Endometrial microvascular endothelial cells (primary cell): ENCODE results near the gene NBPF1. TPM values are rescaled to one million over a fixed set of nuclear protein-coding genes. Genes with fewer than 3 reads are reported as not detected.
"Not testable (repeated sequence)": the region's sequence is repeated elsewhere in the genome, so short reads cannot be mapped to it uniquely, and the experiment has no call there.

Experiments used
- in situ Hi-C: cut with HindIII; loops from 2 replicates; pipeline ENCODE4 v1.10.0; 2017; ENCODE audit warnings: low sequenced_read_pairs, low pct_unique_long_range_greater_than_20kb; ENCODE audit errors: inconsistent ontology term
- total RNA-seq: library from RNA; depleted of rRNA; stranded (reverse); fragments of >200 nt; gene quantifications from one replicate; pipeline ENCODE4 v1.2.3, GENCODE V29; 2015; ENCODE audit errors: inconsistent ontology term

NBPF1 gene
- total RNA-seq, 1 donor from 2014 or later = 16.7 TPM

- in situ Hi-C loops = not testable (repeated sequence)
Measured at GRCh38 chr1:16642025-16642966, 28.9 kb upstream of the NBPF1 start.

DNA sequence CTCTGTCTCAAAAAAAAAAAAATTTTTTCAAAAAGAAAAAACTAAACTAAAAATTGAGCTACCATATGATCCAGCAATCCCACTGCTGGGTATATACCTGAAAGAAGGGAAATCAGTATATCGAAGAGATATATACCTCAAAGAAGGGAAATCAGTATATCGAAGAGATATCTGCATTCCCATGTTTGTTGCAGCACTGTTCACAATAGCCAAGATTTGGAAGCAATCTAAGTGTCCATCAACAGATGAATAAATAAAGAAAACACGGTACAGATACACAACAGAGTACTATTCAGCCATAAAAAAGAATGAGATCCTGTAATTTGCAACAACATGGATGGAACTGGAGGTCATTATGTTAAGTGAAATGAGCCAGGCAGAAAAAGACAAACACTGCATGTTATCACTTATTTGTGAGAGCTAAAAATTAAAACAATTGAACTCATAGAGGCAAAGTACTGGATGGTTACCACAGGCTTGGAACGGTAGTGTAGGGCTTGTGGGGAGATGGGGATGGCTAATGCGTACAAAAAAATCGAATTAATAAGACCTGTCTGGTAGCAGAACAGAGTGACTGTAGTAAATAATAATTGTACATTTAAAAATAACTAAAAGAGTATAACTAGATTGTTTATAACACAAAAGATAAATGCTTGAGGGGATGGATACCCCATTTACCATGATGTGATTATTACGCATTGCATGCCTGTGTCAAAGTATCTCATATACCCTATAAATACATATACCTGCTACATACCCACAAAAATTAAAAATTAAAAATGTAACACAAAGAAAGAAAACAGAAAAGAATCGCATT lies 28.0 kb upstream of the NBPF1 start:
- in situ Hi-C loops = not testable (repeated sequence)

DNA sequence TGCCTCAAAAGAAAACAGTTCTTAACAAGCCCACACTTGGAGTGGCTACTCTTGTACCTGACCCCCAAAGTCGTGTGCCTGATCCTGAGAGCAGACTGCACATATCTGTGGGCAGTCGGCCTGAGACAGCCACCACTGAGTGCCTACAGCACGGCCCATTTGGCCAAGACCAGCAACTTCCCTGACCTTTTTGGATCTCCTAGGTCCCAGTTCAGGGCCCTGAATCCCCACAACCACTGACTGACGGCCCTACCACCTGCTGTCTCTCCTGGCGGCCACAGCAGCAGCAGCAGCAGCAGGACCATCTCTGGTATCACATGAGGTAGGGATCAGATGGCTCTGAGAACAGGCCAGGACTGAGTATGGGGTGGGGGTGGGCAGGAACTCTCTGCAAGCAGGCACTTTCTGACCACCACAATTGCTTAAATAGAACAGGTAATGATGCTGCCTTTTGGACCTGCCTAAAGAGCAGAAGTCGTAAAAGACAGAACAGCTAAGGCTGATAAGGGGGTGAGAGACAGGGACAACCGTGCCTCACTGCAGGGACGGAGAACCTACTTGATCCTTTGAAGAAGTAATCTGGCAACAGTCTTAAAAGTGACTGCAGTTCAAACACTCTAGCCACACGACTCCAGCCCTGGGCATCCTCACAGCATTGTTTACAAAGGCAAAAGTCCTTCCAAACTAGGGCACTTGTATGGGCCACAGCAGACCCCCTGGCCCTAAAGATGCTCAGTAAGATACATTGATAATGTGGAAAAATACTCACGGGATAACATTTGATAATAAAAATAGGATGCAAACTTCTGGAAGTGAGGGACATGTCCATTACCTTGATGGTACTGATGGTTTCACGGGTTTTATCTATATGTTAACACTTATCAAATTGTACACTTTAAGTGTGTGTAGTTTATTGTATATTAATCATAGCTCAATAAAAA lies 26.0 kb upstream of the NBPF1 start:
- in situ Hi-C loops = not testable (repeated sequence)

GRCh38 chr1:16637941-16638778 lies 24.8 kb upstream of the NBPF1 start:
- in situ Hi-C loops = not testable (repeated sequence)

- in situ Hi-C loops = not testable (repeated sequence)
Measured at GRCh38 chr1:16636551-16637195, 23.3 kb upstream of the NBPF1 start.

DNA sequence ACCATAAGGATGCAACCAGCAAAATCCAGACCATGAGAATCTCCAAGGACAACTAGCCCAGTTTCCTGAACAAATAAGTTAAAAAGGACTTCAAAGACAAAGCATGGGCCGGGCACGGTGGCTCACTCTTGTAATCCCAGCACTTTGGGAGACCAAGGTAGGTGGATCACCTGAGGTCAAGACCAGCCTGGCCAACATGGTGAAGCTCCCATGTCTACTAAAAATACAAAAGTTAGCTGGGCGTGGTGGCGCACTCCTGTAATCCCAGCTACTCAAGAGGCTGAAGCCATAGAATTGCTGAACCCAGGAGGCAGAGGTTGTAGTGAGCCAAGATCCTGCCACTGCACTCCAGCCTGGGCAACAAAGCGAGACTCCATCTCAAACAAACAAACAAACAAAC lies 22.6 kb upstream of the NBPF1 start:
- in situ Hi-C loops = not testable (repeated sequence)

DNA sequence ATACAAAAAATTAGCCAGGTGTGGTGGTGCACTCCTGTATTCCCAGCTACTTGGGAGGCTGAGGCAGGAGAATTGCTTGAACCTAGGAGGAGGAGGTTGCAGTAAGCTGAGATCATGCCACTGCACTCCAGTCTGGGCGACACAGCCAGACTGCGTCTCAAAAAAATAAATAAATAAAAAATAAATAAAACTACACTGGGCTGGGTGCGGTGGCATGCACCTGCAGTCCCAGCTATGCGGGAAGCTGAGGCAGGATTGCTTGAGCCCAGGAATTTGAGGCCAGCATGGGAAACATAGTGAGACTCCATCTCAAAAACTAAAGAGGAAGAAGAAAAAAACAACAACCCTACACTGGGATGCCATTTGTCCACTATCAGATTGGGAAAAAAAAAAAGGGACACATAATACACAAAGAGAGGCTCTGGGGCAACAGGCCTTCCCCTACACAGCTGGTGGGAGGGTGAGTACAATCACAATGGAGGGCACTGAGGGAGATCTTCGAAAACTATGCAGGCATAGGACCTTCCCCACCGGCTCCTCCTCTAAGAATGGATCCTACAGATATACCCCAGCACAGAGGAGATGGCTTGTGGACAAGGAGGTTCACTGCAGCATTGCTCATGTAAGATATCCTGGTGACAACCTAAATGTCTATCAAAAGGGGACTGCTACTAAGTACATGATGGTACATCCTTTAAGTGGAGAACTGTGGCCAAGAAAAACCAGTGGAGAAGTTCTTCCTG lies 20.3 kb upstream of the NBPF1 start:
- in situ Hi-C loops = not testable (repeated sequence)

DNA sequence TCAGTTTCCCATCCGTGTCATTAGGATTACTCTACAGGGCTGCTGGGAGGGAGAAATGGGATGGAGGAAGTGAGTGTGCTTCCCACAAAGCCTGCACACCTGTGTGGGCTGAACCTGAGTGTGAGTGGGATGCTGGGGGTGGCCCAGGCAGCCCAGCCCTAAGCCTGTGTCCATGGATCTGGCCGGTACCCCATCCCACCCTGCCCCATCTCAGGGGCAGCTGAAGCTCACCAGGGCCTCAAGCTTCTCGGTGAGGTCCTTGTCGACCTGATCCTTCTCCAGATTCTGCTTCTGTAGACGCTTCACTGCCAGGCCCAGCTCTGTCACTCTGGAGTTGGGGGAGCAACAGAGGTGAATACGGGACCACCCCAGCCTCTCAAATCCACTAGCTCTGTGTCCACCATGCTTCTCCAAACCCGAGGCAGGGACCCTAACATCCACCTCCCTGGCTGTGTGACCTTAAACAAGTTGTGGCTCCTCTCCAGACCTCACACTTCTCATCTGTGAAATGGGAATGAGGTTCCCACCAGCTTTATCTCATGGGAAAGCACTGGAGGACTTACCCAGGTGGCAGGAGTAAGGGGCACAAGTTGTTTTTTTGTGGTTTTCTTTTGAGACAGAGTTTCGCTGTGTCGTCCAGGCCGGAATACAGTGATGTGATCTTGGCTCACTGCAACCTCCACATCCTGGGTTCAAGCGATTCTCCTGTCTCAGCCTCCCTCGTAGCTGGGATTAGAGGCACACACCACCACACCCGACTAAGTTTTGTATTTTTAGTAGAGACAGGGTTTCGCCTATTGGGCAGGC lies 18.9 kb upstream of the NBPF1 start:
- in situ Hi-C loops = not testable (repeated sequence)

GRCh38 chr1:16631248-16632043 lies 18.1 kb upstream of the NBPF1 start:
- in situ Hi-C loops = no loop called here

- in situ Hi-C loops = no loop called here
Measured at GRCh38 chr1:16630661-16631247, 17.4 kb upstream of the NBPF1 start.

GRCh38 chr1:16629916-16630530 lies 16.7 kb upstream of the NBPF1 start:
- in situ Hi-C loops = not testable (repeated sequence)

DNA sequence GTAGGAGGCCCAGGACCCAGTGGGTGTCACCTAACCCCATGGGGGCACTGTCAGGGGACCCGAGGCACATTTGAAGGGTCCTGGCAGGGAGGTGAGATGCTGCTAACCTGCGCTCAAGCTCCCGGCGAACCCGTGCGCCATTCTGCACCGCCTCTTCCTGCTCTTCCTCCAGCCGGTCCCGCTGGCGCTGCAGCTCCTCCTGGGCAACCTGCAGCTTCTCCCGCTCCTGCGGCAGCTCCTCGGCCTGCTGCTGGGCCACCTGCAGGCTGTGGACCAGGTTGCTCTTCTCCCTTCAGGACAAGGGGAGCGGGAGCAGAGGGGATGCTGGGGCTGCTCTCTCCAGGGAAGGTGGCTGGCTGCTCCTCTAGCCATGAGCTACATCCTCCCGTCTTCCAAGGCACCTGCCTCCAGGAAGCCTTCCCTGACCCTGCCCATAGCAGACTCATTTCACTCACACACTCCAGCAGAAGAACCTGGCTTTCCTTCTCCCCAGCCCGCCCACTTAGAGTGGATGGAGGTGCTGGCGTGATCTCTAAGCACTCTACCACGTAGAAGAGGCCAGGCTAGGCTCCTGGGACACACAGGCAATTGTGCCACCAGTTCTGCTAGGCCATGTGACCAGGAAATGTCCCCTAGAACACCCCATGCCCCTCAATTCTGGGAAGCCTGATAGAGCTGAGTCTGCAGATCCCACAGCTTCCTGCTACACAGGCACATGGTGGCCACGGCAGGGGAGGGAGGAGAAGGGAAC lies 15.2 kb upstream of the NBPF1 start:
- in situ Hi-C loops = no loop called here

DNA sequence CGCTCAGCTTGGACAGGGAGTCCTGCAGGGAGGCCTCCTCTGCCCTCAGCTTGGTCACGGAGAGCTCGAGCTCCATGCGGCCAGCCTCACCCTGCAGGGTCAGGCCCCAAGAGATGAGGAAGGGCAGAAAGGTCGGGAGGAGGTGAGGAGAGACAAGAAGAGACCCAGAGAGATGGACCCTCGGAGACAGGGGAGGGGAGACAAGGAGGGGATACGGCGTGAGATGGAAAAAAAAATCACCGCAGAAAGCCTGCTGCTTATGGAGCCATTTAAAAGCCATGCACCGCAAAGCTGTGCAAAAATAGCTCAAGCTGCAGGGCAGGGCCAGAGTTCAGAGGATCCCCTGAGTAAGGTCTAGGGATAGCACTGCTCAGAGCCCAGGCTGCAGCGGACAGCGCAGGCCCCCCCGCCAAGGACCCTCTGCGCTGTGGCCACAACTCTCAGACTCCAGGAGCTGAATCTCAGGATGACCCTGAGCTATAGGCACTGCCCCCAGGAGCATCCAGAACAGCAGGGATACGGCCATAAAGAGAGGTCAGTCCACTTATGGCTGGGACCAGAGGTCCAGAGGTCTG lies 13.1 kb upstream of the NBPF1 start:
- in situ Hi-C loops = not testable (repeated sequence)
